Tibial nerve (tissue), 4 donors: Measurements from ENCODE around the gene EMD. TPM values are rescaled to one million over a fixed set of nuclear protein-coding genes. Genes with fewer than 3 reads are reported as not detected.
A peak's percentile ranks its signal among the peaks of the same experiment; 100 is the strongest.

Source experiments
- DNase-seq, 2 donors: peaks; one replicate each; pipeline ENCODE4 v3.0.0-alpha.2; 2019; ENCODE audit warnings: low spot score in 2 of 2
- H3K27ac ChIP-seq, 4 donors: fragments of 200-600 bp; sonication (generic) in 3 of 4; one replicate each; pipeline ENCODE4 v1.5.1; 2017 to 2019; ENCODE audit warnings: mild to moderate bottlenecking in 1 of 4
- H3K27me3 ChIP-seq, 2 donors: fragments of 200-600 bp; sonication (generic) in 1 of 2; one replicate each; pipeline versions ENCODE4 v1.5.1 to v1.6.0; 2017 to 2019
- H3K36me3 ChIP-seq, 3 donors: fragments of 200-600 bp; sonication (generic); one replicate each; pipeline ENCODE4 v1.5.1; 2018 to 2019
- H3K4me1 ChIP-seq, 4 donors: fragments of 200-600 bp; sonication (generic) in 3 of 4; one replicate each; pipeline ENCODE4 v1.5.1; 2017 to 2019
- H3K4me3 ChIP-seq, 4 donors: fragments of 200-600 bp; sonication (generic) in 3 of 4; one replicate each; pipeline ENCODE4 v1.5.1; 2017 to 2019; ENCODE audit warnings: mild to moderate bottlenecking in 1 of 4, moderate library complexity in 1 of 4
- H3K9me3 ChIP-seq, 4 donors: fragments of 200-600 bp; sonication (generic) in 3 of 4; one replicate each; pipeline ENCODE4 v1.5.1; 2017 to 2019
- CTCF ChIP-seq, 5 experiments: fragments of 200-600 bp in 3 of 5; fragments of 450-650 bp in 2 of 5; sonication (generic) in 3 of 5; IDR thresholded peaks; one replicate each; pipeline ENCODE4 v1.5.1; 2016 to 2019; ENCODE audit warnings: antibody characterized with exemption in 5 of 5, mild to moderate bottlenecking in 3 of 5, moderate library complexity in 2 of 5
- EP300 ChIP-seq, 2 donors: sonication (generic); formaldehyde crosslinking; IDR thresholded peaks; one replicate each; pipeline ENCODE4 v1.6.1; 2017; ENCODE audit warnings: antibody characterized with exemption in 2 of 2, mild to moderate bottlenecking in 1 of 2
- POLR2A ChIP-seq, 2 donors: fragments of 450-650 bp; IDR thresholded peaks; one replicate each; pipeline ENCODE4 v1.6.1; 2017; ENCODE audit warnings: antibody characterized with exemption in 2 of 2, mild to moderate bottlenecking in 2 of 2, moderate library complexity in 2 of 2
- WGBS, 2 donors: methylation state at CpG; one replicate each; pipeline ENCODE4 v1.1.5; 2018; 5-methylcytosine and 5-hydroxymethylcytosine counted together
- total RNA-seq, 4 donors: library from RNA; depleted of rRNA; stranded (reverse); fragments of >200 nt; gene quantifications; one replicate each; pipeline ENCODE4 v1.1.0, GENCODE V29; 2016

EMD gene
- total RNA-seq, 4 donors from 2014 or later = 38.0 to 72.6 (median 46.7) TPM

GRCh38 chrX:154350429-154351182 lies 28.5 kb upstream of the EMD start:
- peaks cover 0 to 75% (median 5%) of the 10 kb centered on the region in 3 donors for H3K36me3 ChIP-seq
- WGBS, 2 donors = 83% methylated on average over 19 of the region's 19 CpGs; no CpG with 5 or more reads in 1 of the 2 donors
- no peak overlapping the region for H3K4me3 ChIP-seq
- DNase-seq = no peak
- no peak overlapping the region for H3K27ac ChIP-seq
- no peaks in the 10 kb centered on the region for H3K27me3 ChIP-seq
- H3K4me1 ChIP-seq = no peaks in the 10 kb centered on the region
- no peaks in the 10 kb centered on the region for H3K9me3 ChIP-seq
- TF ChIP-seq EP300 (IDR thresholded peaks at IDR 0.05) (no peak), CTCF (IDR thresholded peaks at IDR 0.05) (no peak), POLR2A (IDR thresholded peaks at IDR 0.05) (no peak)

GRCh38 chrX:154351183-154352011 lies 27.7 kb upstream of the EMD start:
- Histone ChIP-seq H3K4me3 (no peak overlapping the region), H3K27ac (peak overlapping the region in 1 of 4 donors; percentile 26), H3K9me3 (no peaks in the 10 kb centered on the region), H3K4me1 (no peaks in the 10 kb centered on the region), H3K27me3 (no peaks in the 10 kb centered on the region), H3K36me3 (peaks cover 0 to 83% (median 5%) of the 10 kb centered on the region in 3 donors)
- WGBS, 2 donors = 83% methylated on average over 2 to 29 of the region's 30 CpGs
- no peak for DNase-seq
- no peak for TF ChIP-seq EP300 (IDR thresholded peaks at IDR 0.05)
- TF ChIP-seq CTCF (IDR thresholded peaks at IDR 0.05) = no peak
- no peak for TF ChIP-seq POLR2A (IDR thresholded peaks at IDR 0.05)

GRCh38 chrX:154352012-154352401 lies 27.1 kb upstream of the EMD start:
- H3K4me3 ChIP-seq = no peak overlapping the region
- no peaks in the 10 kb centered on the region for H3K27me3 ChIP-seq
- TF ChIP-seq POLR2A (IDR thresholded peaks at IDR 0.05) (no peak), CTCF (IDR thresholded peaks at IDR 0.05) (no peak), EP300 (IDR thresholded peaks at IDR 0.05) (no peak)
- DNase-seq = no peak
- WGBS, 2 donors = 78% methylated on average over 13 of the region's 14 CpGs; no CpG with 5 or more reads in 1 of the 2 donors
- H3K36me3 ChIP-seq = peaks cover 0 to 89% (median 5%) of the 10 kb centered on the region in 3 donors
- no peaks in the 10 kb centered on the region for H3K9me3 ChIP-seq
- H3K27ac ChIP-seq = peak overlapping the region in 1 of 4 donors; percentile 26
- no peaks in the 10 kb centered on the region for H3K4me1 ChIP-seq

GRCh38 chrX:154352466-154352865 lies 26.6 kb upstream of the EMD start:
- 80 to 81% methylated on average over 7 to 8 of the region's 13 CpGs for WGBS, 2 donors

More at GRCh38 chrX:154352466-154352865, 26.6 kb upstream of the EMD start:
- no peak for TF ChIP-seq EP300 (IDR thresholded peaks at IDR 0.05)
- no peak for TF ChIP-seq CTCF (IDR thresholded peaks at IDR 0.05)
- TF ChIP-seq POLR2A (IDR thresholded peaks at IDR 0.05) = no peak
- Histone ChIP-seq H3K27ac (no peak overlapping the region), H3K9me3 (no peaks in the 10 kb centered on the region), H3K36me3 (peaks cover 0 to 94% (median 5%) of the 10 kb centered on the region in 3 donors), H3K4me3 (no peak overlapping the region), H3K27me3 (no peaks in the 10 kb centered on the region), H3K4me1 (no peaks in the 10 kb centered on the region)
- DNase-seq = no peak
